ENCODE results near the gene CRADD. TPM values are rescaled to one million over a fixed set of nuclear protein-coding genes. Genes with fewer than 3 reads are reported as not detected.
"Not testable (repeated sequence)": the region's sequence is repeated elsewhere in the genome, so short reads cannot be mapped to it uniquely, and the experiment has no call there.

Gene CRADD
- total and polyA plus RNA-seq, 2 donors (not counting 1 experiment from before 2014, with no cell fraction given): 5.8 to 15.1 TPM

DNA sequence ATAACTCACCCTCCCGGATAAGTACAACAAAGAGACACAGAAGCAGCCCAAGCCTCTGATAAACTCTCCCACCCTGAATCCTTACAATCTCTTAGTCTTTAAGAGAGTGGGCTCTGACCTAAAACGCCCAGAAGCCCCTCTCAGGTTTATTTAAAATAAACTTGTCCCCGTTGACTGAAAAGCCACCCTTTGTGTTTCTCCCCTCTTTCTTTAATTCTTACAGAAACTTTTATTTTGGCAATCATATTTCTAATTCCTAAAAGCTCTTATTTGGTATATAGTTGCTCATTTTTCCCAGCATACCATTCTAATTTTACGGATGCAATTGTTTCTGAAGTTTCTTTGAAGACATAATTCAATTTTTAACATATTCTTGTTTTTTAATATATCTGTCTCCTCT, 249.1 kb downstream of the CRADD start:
- Histone ChIP-seq H3K9me3 (ENCODE audit: control extremely low read depth in 1 of 3, control insufficient read depth in 2 of 3, insufficient read depth in 1 of 3, low read length in 2 of 3) (peaks cover 0 to 1% (median 0%) of the 10 kb centered on the region in 3 donors), H3K4me1 (ENCODE audit: control insufficient read depth in 2 of 2, insufficient read depth in 2 of 2, low read length in 2 of 2) (no peaks in the 10 kb centered on the region), H3K27me3 (replicated peaks in 1 of 4; ENCODE audit: control extremely low read depth in 1 of 4, control insufficient read depth in 3 of 4, insufficient read depth in 4 of 4, low read length in 3 of 4) (no peaks in the 10 kb centered on the region), H3K4me2 (replicated peaks; ENCODE audit: low read depth, low read length, poor library complexity, severe bottlenecking) (no peak overlapping the region), H3K36me3 (replicated peaks in 1 of 2; ENCODE audit: control extremely low read depth in 1 of 2, control insufficient read depth in 1 of 2, extremely low read depth in 1 of 2, insufficient read depth in 2 of 2, low read length in 1 of 2) (no peaks in the 10 kb centered on the region), H3K4me3 (ENCODE audit: control extremely low read depth in 1 of 5, extremely low read depth in 1 of 5, insufficient read depth in 1 of 5, low read depth in 2 of 5, low read length in 4 of 5) (no peak overlapping the region), H4K20me1 (ENCODE audit: control insufficient read depth, insufficient read depth, low read length, poor library complexity, severe bottlenecking) (no peaks in the 10 kb centered on the region), H3K9ac (ENCODE audit: low read length) (no peak overlapping the region), H3K27ac (ENCODE audit: low read length in 2 of 2) (no peak overlapping the region), H3K79me2 (ENCODE audit: control insufficient read depth, insufficient read depth, low read length) (no peaks in the 10 kb centered on the region), H2AFZ (ENCODE audit: insufficient read depth, low read depth, low read length, poor library complexity, severe bottlenecking) (no peak overlapping the region)
- H3K27me3 Mint-ChIP-seq: peaks cover 13% of the 10 kb centered on the region
- ChIA-PET POLR2A (no interaction called here), CTCF (no interaction called here)
- ATAC-seq (ENCODE audit: low read depth) (no peak), DNase-seq (no peak)
- WGBS (ENCODE audit: insufficient coverage): 88% methylated on average over 1 of the region's 4 CpGs
- no peaks in the 10 kb centered on the region for H3K4me1 Mint-ChIP-seq
- intact Hi-C loops (cut with micrococcal nuclease): no loop called here
- no peak overlapping the region for H3K4me3 Mint-ChIP-seq
- TF ChIP-seq EZH2 (IDR thresholded peaks at IDR 0.05; ENCODE audit: borderline replicate concordance, insufficient read depth, low read depth, low read length, poor library complexity, severe bottlenecking): no peak
- TF ChIP-seq, protein P1, sequence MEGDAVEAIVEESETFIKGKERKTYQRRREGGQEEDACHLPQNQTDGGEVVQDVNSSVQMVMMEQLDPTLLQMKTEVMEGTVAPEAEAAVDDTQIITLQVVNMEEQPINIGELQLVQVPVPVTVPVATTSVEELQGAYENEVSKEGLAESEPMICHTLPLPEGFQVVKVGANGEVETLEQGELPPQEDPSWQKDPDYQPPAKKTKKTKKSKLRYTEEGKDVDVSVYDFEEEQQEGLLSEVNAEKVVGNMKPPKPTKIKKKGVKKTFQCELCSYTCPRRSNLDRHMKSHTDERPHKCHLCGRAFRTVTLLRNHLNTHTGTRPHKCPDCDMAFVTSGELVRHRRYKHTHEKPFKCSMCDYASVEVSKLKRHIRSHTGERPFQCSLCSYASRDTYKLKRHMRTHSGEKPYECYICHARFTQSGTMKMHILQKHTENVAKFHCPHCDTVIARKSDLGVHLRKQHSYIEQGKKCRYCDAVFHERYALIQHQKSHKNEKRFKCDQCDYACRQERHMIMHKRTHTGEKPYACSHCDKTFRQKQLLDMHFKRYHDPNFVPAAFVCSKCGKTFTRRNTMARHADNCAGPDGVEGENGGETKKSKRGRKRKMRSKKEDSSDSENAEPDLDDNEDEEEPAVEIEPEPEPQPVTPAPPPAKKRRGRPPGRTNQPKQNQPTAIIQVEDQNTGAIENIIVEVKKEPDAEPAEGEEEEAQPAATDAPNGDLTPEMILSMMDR (IDR thresholded peaks at IDR 0.05): no peak
- H3K9me3 Mint-ChIP-seq (ENCODE audit: insufficient read depth): peaks cover 5% of the 10 kb centered on the region
- no peak overlapping the region for H3K27ac Mint-ChIP-seq

DNA sequence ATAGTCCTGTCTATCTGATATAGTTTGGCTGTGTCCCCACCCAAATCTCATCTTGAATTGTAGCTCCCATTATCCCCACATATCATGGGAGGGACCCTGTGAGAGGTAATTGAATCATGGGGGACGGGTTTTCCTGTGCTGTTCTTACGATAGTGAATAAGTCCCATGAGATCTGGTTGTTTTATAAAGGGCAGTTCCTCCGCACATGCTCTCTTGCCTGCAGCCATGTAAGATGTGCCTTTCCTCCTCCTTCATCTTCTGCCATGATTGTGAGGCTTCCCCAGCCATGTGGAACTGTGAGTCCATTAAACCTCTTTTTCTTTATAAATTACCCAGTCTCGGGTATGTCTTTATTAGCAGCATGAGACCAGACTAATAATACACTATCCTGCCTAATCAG, 251.9 kb downstream of the CRADD start:
- H3K27me3 ChIP-seq (replicated peaks in 1 of 4; ENCODE audit: control extremely low read depth in 1 of 4, control insufficient read depth in 3 of 4, insufficient read depth in 4 of 4, low read length in 3 of 4); H2AFZ ChIP-seq (ENCODE audit: insufficient read depth, low read depth, low read length, poor library complexity, severe bottlenecking); ATAC-seq (ENCODE audit: low read depth); intact Hi-C loops (cut with micrococcal nuclease); H3K9ac ChIP-seq (ENCODE audit: low read length); CTCF ChIA-PET; H3K79me2 ChIP-seq (ENCODE audit: control insufficient read depth, insufficient read depth, low read length); H3K27ac Mint-ChIP-seq; H3K4me3 ChIP-seq (ENCODE audit: control extremely low read depth in 1 of 5, extremely low read depth in 1 of 5, insufficient read depth in 1 of 5, low read depth in 2 of 5, low read length in 4 of 5); H3K4me3 Mint-ChIP-seq; DNase-seq; H3K4me1 Mint-ChIP-seq; H3K9me3 Mint-ChIP-seq (ENCODE audit: insufficient read depth); H3K4me1 ChIP-seq (ENCODE audit: control insufficient read depth in 2 of 2, insufficient read depth in 2 of 2, low read length in 2 of 2); POLR2A ChIA-PET; H3K27ac ChIP-seq (ENCODE audit: low read length in 2 of 2); H4K20me1 ChIP-seq (ENCODE audit: control insufficient read depth, insufficient read depth, low read length, poor library complexity, severe bottlenecking); H3K4me2 ChIP-seq (replicated peaks; ENCODE audit: low read depth, low read length, poor library complexity, severe bottlenecking); H3K9me3 ChIP-seq (ENCODE audit: control extremely low read depth in 1 of 3, control insufficient read depth in 2 of 3, insufficient read depth in 1 of 3, low read length in 2 of 3); H3K36me3 ChIP-seq (replicated peaks in 1 of 2; ENCODE audit: control extremely low read depth in 1 of 2, control insufficient read depth in 1 of 2, extremely low read depth in 1 of 2, insufficient read depth in 2 of 2, low read length in 1 of 2): not testable (repeated sequence)
- 83% methylated on average over 2 of the region's 4 CpGs for WGBS (ENCODE audit: insufficient coverage)
- peaks cover 13% of the 10 kb centered on the region for H3K27me3 Mint-ChIP-seq
